H1 (cell line): ENCODE data around the gene SLC6A18. TPM values are rescaled to one million over a fixed set of nuclear protein-coding genes. Genes with fewer than 3 reads are reported as not detected.
A peak's percentile ranks its signal among the peaks of the same experiment; 100 is the strongest.

Source experiments
- CTCF ChIA-PET: fragments of 300-600 bp; sonication (Branson Sonifier 250); formaldehyde crosslinking; loops from one replicate; lab custom pipeline; 2021; ENCODE audit not compliant: partially characterized antibody; lab: Charles Lee
- POLR2A ChIA-PET: fragments of 300-600 bp; sonication (Branson Sonifier 250); formaldehyde crosslinking; loops from one replicate; lab custom pipeline; 2021; ENCODE audit warnings: inconsistent platforms; ENCODE audit not compliant: partially characterized antibody; lab: Charles Lee
- DNase-seq, 2 experiments: peaks; one replicate each; pipeline versions ENCODE4 v3.0.0 to v3.0.0-alpha.2; 2010 to 2022; ENCODE audit warnings: low spot score in 2 of 2, low read depth in 1 of 2, mixed read lengths in 1 of 2
- FAIRE-seq: peaks from 2 replicates; lab custom pipeline; 2011; peaks lifted over from hg19 to GRCh38; lab: Jason Lieb, UNC
- H2AFZ ChIP-seq: 2 replicates; pipeline ENCODE4 v1.8.1; 2012; ENCODE audit warnings: low read length, inconsistent platforms
- H2AK5ac ChIP-seq: 2 replicates; pipeline ENCODE4 v1.6.1; 2013; ENCODE audit warnings: low read depth, low read length
- H2BK120ac ChIP-seq: replicated peaks from 2 replicates; pipeline ENCODE3; 2013; ENCODE audit warnings: low read depth, low read length, inconsistent platforms
- H2BK12ac ChIP-seq: 2 replicates; pipeline ENCODE4 v1.6.1; 2013; ENCODE audit warnings: low read depth, low read length
- H2BK15ac ChIP-seq: 2 replicates; pipeline ENCODE4 v1.6.1; 2013; ENCODE audit warnings: low read length
- H2BK20ac ChIP-seq: 2 replicates; pipeline ENCODE4 v1.6.1; 2013; ENCODE audit warnings: low read length
- H2BK5ac ChIP-seq: 2 replicates; pipeline ENCODE4 v1.6.1; 2013; ENCODE audit warnings: low read depth, low read length
- H3K14ac ChIP-seq: 2 replicates; pipeline ENCODE4 v1.6.1; 2013; ENCODE audit warnings: inconsistent platforms; ENCODE audit not compliant: insufficient read length
- H3K18ac ChIP-seq: 2 replicates; pipeline ENCODE4 v1.6.1; 2013; ENCODE audit warnings: low read length; ENCODE audit errors: extremely low read depth
- H3K23ac ChIP-seq: 2 replicates; pipeline ENCODE4 v1.6.1; 2013; ENCODE audit warnings: inconsistent platforms; ENCODE audit not compliant: insufficient read length
- H3K23me2 ChIP-seq: 2 replicates; pipeline ENCODE4 v1.6.1; 2013; ENCODE audit warnings: low read depth, low read length
- H3K27ac ChIP-seq: 2 replicates; pipeline ENCODE4 v1.6.1; 2011; ENCODE audit warnings: low read depth, low read length, inconsistent platforms
- H3K27me3 ChIP-seq, 4 experiments: replicated peaks in 1 of 4; 1 replicate in 1 of 4; 2 replicates in 3 of 4; pipeline versions ENCODE4 v1.6.1 to v1.8.1; 2011 to 2013; ENCODE audit warnings: low read length in 3 of 4, mild to moderate bottlenecking in 3 of 4, inconsistent platforms in 2 of 4, mixed read lengths in 2 of 4, moderate library complexity in 1 of 4; ENCODE audit not compliant: control insufficient read depth in 3 of 4, insufficient read depth in 3 of 4; ENCODE audit errors: extremely low read depth in 1 of 4
- H3K36me3 ChIP-seq, 4 experiments: 2 replicates each; pipeline versions ENCODE4 v1.6.1 to v1.8.1; 2011 to 2013; ENCODE audit warnings: mild to moderate bottlenecking in 4 of 4, low read length in 3 of 4, moderate library complexity in 2 of 4, control low read depth in 1 of 4, inconsistent platforms in 1 of 4; ENCODE audit not compliant: insufficient read depth in 4 of 4, control insufficient read depth in 2 of 4
- H3K4ac ChIP-seq: replicated peaks from 2 replicates; pipeline ENCODE3; 2013; ENCODE audit warnings: low read length, low read depth, mixed read lengths, inconsistent platforms; ENCODE audit not compliant: insufficient read length
- H3K4me1 ChIP-seq, 4 experiments: replicated peaks in 1 of 4; 1 replicate in 1 of 4; 2 replicates in 3 of 4; pipeline versions ENCODE4 v1.6.1 to v1.8.1; 2011 to 2013; ENCODE audit warnings: low read length in 3 of 4, inconsistent platforms in 2 of 4, mixed read lengths in 1 of 4; ENCODE audit not compliant: insufficient read depth in 4 of 4, control insufficient read depth in 3 of 4
- H3K4me2 ChIP-seq, 2 experiments: 2 replicates each; pipeline versions ENCODE4 v1.6.1 to v1.8.1; 2011 to 2013; ENCODE audit warnings: low read depth in 2 of 2, low read length in 2 of 2, control low read depth in 1 of 2, inconsistent platforms in 1 of 2, mild to moderate bottlenecking in 1 of 2; ENCODE audit not compliant: insufficient read depth in 1 of 2
- H3K4me3 ChIP-seq, 4 experiments: fragments of 200-600, 300-600 bp in 1 of 4; sonication (generic), shearing (Covaris generic), sonication (Bioruptor Twin) in 1 of 4; 2 replicates each; pipeline versions ENCODE4 v1.5.1 to v1.8.1; 2011 to 2016; ENCODE audit warnings: low read length in 4 of 4, low read depth in 3 of 4, control low read depth in 2 of 4, inconsistent platforms in 2 of 4, mild to moderate bottlenecking in 2 of 4, mixed read lengths in 1 of 4, moderate library complexity in 1 of 4; ENCODE audit not compliant: insufficient read depth in 2 of 4; ENCODE audit errors: extremely low read depth in 1 of 4
- H3K56ac ChIP-seq: replicated peaks from 2 replicates; pipeline ENCODE3; 2013; ENCODE audit warnings: low read depth, mild to moderate bottlenecking, mixed read lengths, low read length, inconsistent platforms; ENCODE audit not compliant: insufficient read length
- H3K79me1 ChIP-seq: 2 replicates; pipeline ENCODE4 v1.6.1; 2013; ENCODE audit warnings: low read depth, low read length, control low read depth
- H3K79me2 ChIP-seq, 2 experiments: 2 replicates each; pipeline versions ENCODE4 v1.6.1 to v1.8.1; 2012 to 2013; ENCODE audit warnings: low read length in 2 of 2, mild to moderate bottlenecking in 2 of 2, inconsistent platforms in 1 of 2; ENCODE audit not compliant: insufficient read depth in 2 of 2, control insufficient read depth in 1 of 2
- H3K9ac ChIP-seq, 4 experiments: replicated peaks in 1 of 4; 1 replicate in 1 of 4; 2 replicates in 3 of 4; pipeline versions ENCODE4 v1.6.1 to v1.8.1; 2011 to 2013; ENCODE audit warnings: low read depth in 3 of 4, low read length in 3 of 4, control low read depth in 2 of 4, mild to moderate bottlenecking in 2 of 4, moderate library complexity in 2 of 4, inconsistent platforms in 1 of 4; ENCODE audit errors: extremely low read depth in 1 of 4
- H3K9me3 ChIP-seq, 2 experiments: 2 replicates each; pipeline versions ENCODE4 v1.6.1 to v1.8.1; 2012 to 2013; ENCODE audit warnings: mild to moderate bottlenecking in 2 of 2, moderate library complexity in 2 of 2, control low read depth in 1 of 2, inconsistent platforms in 1 of 2, low read depth in 1 of 2, low read length in 1 of 2, mixed read lengths in 1 of 2; ENCODE audit not compliant: insufficient read depth in 2 of 2
- H4K20me1 ChIP-seq, 2 experiments: replicated peaks in 1 of 2; 2 replicates each; pipeline versions ENCODE3 to v1.8.1; 2011 to 2013; ENCODE audit warnings: inconsistent platforms in 2 of 2, low read length in 2 of 2, mild to moderate bottlenecking in 1 of 2; ENCODE audit not compliant: insufficient read depth in 2 of 2, control insufficient read depth in 1 of 2
- H4K5ac ChIP-seq: 2 replicates; pipeline ENCODE4 v1.6.1; 2013; ENCODE audit warnings: low read length, low read depth, mixed read lengths, inconsistent platforms; ENCODE audit not compliant: insufficient read length
- H4K8ac ChIP-seq: 2 replicates; pipeline ENCODE4 v1.8.0; 2013; ENCODE audit warnings: mild to moderate bottlenecking, moderate library complexity, low read length, inconsistent platforms; ENCODE audit not compliant: insufficient read depth; ENCODE audit errors: extremely low read depth
- H4K91ac ChIP-seq: replicated peaks from 2 replicates; pipeline ENCODE3; 2013; ENCODE audit warnings: low read length, mixed read lengths, inconsistent platforms; ENCODE audit not compliant: insufficient read length
- BCL11A ChIP-seq, 2 experiments: IDR thresholded peaks; one replicate each; pipeline ENCODE4 v1.6.1; 2011; ENCODE audit warnings: low read depth in 2 of 2, low read length in 2 of 2, mild to moderate bottlenecking in 2 of 2
- BRCA1 ChIP-seq: IDR thresholded peaks from 2 replicates; pipeline ENCODE4 v1.6.1; 2012; ENCODE audit warnings: low read depth, low read length, improper control_type of control experiment
- CBX5 ChIP-seq: fragments of 300-800, 300-1000 bp; sonication (generic); IDR thresholded peaks from 2 replicates; pipeline ENCODE4 v1.7.1; 2016; ENCODE audit warnings: antibody characterized with exemption, low read length, low read depth
- CHD2 ChIP-seq: IDR thresholded peaks from 2 replicates; pipeline ENCODE4 v1.6.1; 2012; ENCODE audit warnings: low read length, improper control_type of control experiment
- EZH2 ChIP-seq: fragments of 200-600 bp; sonication (generic); IDR thresholded peaks from 2 replicates; pipeline ENCODE4 v1.7.1; 2012; ENCODE audit warnings: low read depth, mild to moderate bottlenecking, moderate library complexity, low read length, inconsistent platforms; ENCODE audit not compliant: severe bottlenecking
- KDM4A ChIP-seq: IDR thresholded peaks from one replicate; pipeline ENCODE4 v1.7.1; 2012; ENCODE audit warnings: low read depth, mild to moderate bottlenecking, moderate library complexity, low read length, inconsistent platforms; ENCODE audit not compliant: severe bottlenecking
- KDM5A ChIP-seq: fragments of 200-600 bp; IDR thresholded peaks from 2 replicates; pipeline ENCODE4 v1.7.1; 2012; ENCODE audit warnings: mild to moderate bottlenecking, low read length, inconsistent platforms, mixed read lengths
- NANOG ChIP-seq: IDR thresholded peaks from 2 replicates; pipeline ENCODE4 v1.6.1; 2011; ENCODE audit warnings: low read length, low read depth, mild to moderate bottlenecking, inconsistent platforms; ENCODE audit not compliant: insufficient read depth, poor library complexity, severe bottlenecking
- NRF1 ChIP-seq: IDR thresholded peaks from 2 replicates; pipeline ENCODE4 v1.6.1; 2011; ENCODE audit warnings: mild to moderate bottlenecking, low read depth, low read length, improper control_type of control experiment
- RFX5 ChIP-seq: IDR thresholded peaks from 2 replicates; pipeline ENCODE4 v1.6.1; 2011; ENCODE audit warnings: low read depth, low read length, improper control_type of control experiment, borderline replicate concordance
- RNF2 ChIP-seq: fragments of 200-900, 300-1000 bp; sonication (generic); IDR thresholded peaks from 2 replicates; pipeline ENCODE4 v1.7.1; 2016; ENCODE audit warnings: borderline replicate concordance, low read depth, mild to moderate bottlenecking, antibody characterized with exemption, low read length; ENCODE audit not compliant: poor library complexity, severe bottlenecking; ENCODE audit errors: missing control alignments
- SP1 ChIP-seq: IDR thresholded peaks from 2 replicates; pipeline ENCODE4 v1.6.1; 2011; ENCODE audit warnings: low read depth, low read length
- SP4 ChIP-seq: IDR thresholded peaks from 2 replicates; pipeline ENCODE4 v1.6.1; 2012; ENCODE audit warnings: low read length, inconsistent platforms
- WGBS, 2 experiments: shearing (Covaris generic) in 1 of 2; methylation state at CpG; one replicate each; pipeline versions ENCODE4 v1.1.6 to v1.1.7; 2013 to 2015; ENCODE audit warnings: low lambda C conversion rate in 2 of 2, mixed read lengths in 2 of 2, inconsistent platforms in 1 of 2, low coverage in 1 of 2, missing lambda C conversion rate in 1 of 2; ENCODE audit not compliant: insufficient replicate concordance in 2 of 2, insufficient coverage in 1 of 2, insufficient read length in 1 of 2; ENCODE audit errors: extremely low coverage in 1 of 2, missing lambda C conversion rate in 1 of 2; 5-methylcytosine and 5-hydroxymethylcytosine counted together
- polyA plus RNA-seq, 7 experiments: library from polyadenylated mRNA; depleted of rRNA in 3 of 7; stranded (reverse) in 5 of 7; unstranded in 2 of 7; fragments of >200 nt in 5 of 7; fragments of 200-250 nt in 2 of 7; gene quantifications; 1 replicate in 5 of 7; 2 replicates in 1 of 7; 4 replicates in 1 of 7; pipeline versions ENCODE4 v1.2.1 to v1.2.3, GENCODE V29; 2011 to 2013; ENCODE audit warnings: missing spikeins in 2 of 7, mixed read lengths in 2 of 7
- total RNA-seq: library from RNA; stranded (reverse); fragmentation: NEBNext Ultra II Directional; extraction: Animal tissue kit (Norgen Biotek cat#: 25700); gene quantifications from 2 replicates; pipeline ENCODE4 v1.2.1, GENCODE V29; 2021

The SLC6A18 gene
- total and polyA plus RNA-seq, 2 of the 8 experiments (the other 6 are each of a cell fraction or from before 2014, with no cell fraction given), result not detected

DNA sequence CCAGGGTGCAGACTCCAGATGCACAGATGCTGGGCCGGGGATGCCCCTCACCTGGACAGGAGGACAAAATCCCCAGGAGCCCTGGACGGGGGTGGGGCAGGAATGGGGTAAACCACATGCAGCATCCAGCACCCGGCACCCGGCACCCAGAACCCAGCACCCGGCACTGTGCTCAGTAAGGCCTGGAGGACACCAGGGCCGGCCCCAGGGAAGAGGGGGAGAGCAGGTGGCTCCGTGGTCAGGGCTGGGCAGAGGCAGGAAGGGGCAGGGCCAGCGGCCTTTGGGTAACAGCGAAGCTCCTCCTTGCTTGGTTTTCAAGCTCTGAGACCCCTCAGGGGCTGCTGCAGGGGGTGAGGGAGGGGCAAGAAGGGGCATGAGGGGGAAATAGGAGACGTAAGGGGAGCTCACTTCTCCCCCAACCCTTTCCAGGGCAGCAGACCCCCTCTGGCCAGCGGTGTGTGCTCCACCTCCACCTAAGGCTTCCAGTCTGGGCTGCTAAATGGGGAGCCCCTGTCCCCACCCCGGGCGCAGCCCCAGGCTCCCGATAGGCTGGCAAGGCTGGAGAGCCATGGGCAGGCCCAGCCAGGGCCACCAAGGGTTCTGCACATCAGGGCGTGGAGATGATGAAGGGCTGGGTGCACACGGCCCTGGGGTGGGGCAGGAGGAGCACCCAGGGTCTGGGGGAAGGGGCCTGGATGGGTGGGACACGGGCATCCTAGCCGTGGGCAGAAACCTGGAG, 41.6 kb upstream of the SLC6A18 start:
- Histone ChIP-seq H3K9me3 (peaks cover 0 to 3% of the 10 kb centered on the region in 2 experiments; a peak in 1 of 4 replicates), H3K27me3 (no peaks in the 10 kb centered on the region), H2BK120ac (no peak overlapping the region), H3K23me2 (no peaks in the 10 kb centered on the region), H3K4me1 (peaks cover 0 to 3% (median 0%) of the 10 kb centered on the region in 4 experiments; a peak in 1 of 7 replicates), H3K4ac (no peak overlapping the region), H2AK5ac (no peak overlapping the region), H2BK12ac (no peak overlapping the region), H2BK5ac (no peak overlapping the region), H3K36me3 (no peaks in the 10 kb centered on the region), H2BK20ac (no peak overlapping the region), H3K27ac (no peak overlapping the region), H3K56ac (no peak overlapping the region), H4K8ac (peak overlapping the region; percentile 35; the same call in 1 of the 2 replicates), H3K23ac (no peak overlapping the region), H3K4me3 (no peak overlapping the region), H3K14ac (no peak overlapping the region), H3K79me2 (no peaks in the 10 kb centered on the region), H3K18ac (no peak overlapping the region), H3K4me2 (no peak overlapping the region), H2BK15ac (no peak overlapping the region), H2AFZ (no peak overlapping the region), H3K9ac (no peak overlapping the region), H4K20me1 (no peaks in the 10 kb centered on the region), H4K5ac (no peak overlapping the region), H4K91ac (no peak overlapping the region), H3K79me1 (no peaks in the 10 kb centered on the region)
- FAIRE-seq, result no peak
- CTCF ChIA-PET, result interaction anchor here (0.7 to 5.5 kb wide), 10 partner anchors 8 to 461 kb away, joined by 3 to 30 read pairs (median 4); partner anchors contain the start of gene SLC6A19
- POLR2A ChIA-PET, result interaction anchor here (1.1 kb wide), 1 partner anchor 24 kb away, joined by 3 read pairs; no protein-coding TSS in a partner anchor
- WGBS, 2 experiments, result 93% methylated on average over 11 of the region's 18 CpGs; no CpG with 5 or more reads in 1 of the 2 experiments
- no peak for DNase-seq
- TF ChIP-seq EZH2, result no peak
- TF ChIP-seq CBX5, result no peak
- no peak for TF ChIP-seq RFX5
- TF ChIP-seq BRCA1, result no peak
- no peak for TF ChIP-seq SP4
- TF ChIP-seq NANOG, result no peak
- TF ChIP-seq SP1, result no peak
- TF ChIP-seq KDM5A, result no peak
- TF ChIP-seq KDM4A, result no peak
- no peak for TF ChIP-seq NRF1
- TF ChIP-seq RNF2, result no peak
- TF ChIP-seq CHD2, result no peak
- TF ChIP-seq BCL11A (IDR thresholded peaks at IDR 0.05; ENCODE audit: low read depth in 2 of 2, low read length in 2 of 2), result no peak
